Psoas muscle (tissue), 8 donors: Measurements from ENCODE around the gene TMEM170A. TPM values are rescaled to one million over a fixed set of nuclear protein-coding genes. Genes with fewer than 3 reads are reported as not detected.

ENCODE experiments used
- ATAC-seq, 4 donors: fragments of 200-7000 bp; cut with Tn5 transposase; one replicate each; pipeline ENCODE4 v1.9.1; 2020; ENCODE audit warnings: moderate library complexity in 3 of 4, mild to moderate bottlenecking in 2 of 4
- DNase-seq, 2 donors: peaks; one replicate each; pipeline ENCODE4 v3.0.0-alpha.2; 2020
- H3K27ac ChIP-seq: fragments of 200-600 bp; one replicate; pipeline ENCODE4 v1.8.0; 2022
- H3K27me3 ChIP-seq, 3 donors: fragments of 200-600 bp in 1 of 3; one replicate each; pipeline versions ENCODE4 v1.6.1 to v1.8.0; 2013 to 2022; ENCODE audit warnings: low read length in 2 of 3, mild to moderate bottlenecking in 2 of 3, moderate library complexity in 1 of 3; ENCODE audit not compliant: insufficient read depth in 3 of 3
- H3K36me3 ChIP-seq, 2 donors: fragments of 200-600 bp in 1 of 2; one replicate each; pipeline versions ENCODE4 v1.6.1 to v1.8.0; 2013 to 2022; ENCODE audit warnings: low read depth in 1 of 2, mild to moderate bottlenecking in 1 of 2, moderate library complexity in 1 of 2; ENCODE audit not compliant: insufficient read depth in 1 of 2
- H3K4me1 ChIP-seq: fragments of 200-600 bp; one replicate; pipeline ENCODE4 v1.8.0; 2022
- H3K4me3 ChIP-seq: fragments of 200-600 bp; one replicate; pipeline ENCODE4 v1.8.0; 2022; ENCODE audit warnings: mild to moderate bottlenecking
- H3K9me3 ChIP-seq: fragments of 200-600 bp; one replicate; pipeline ENCODE4 v1.8.0; 2022
- CTCF ChIP-seq: fragments of 200-600 bp; IDR thresholded peaks from one replicate; pipeline ENCODE4 v1.8.0; 2022; ENCODE audit warnings: antibody characterized with exemption
- WGBS, 3 donors: extraction: QIAGEN DNeasy Blood & Tissue Kit; methylation state at CpG; one replicate each; pipeline versions ENCODE4 v1.1.6 to v1.1.7; 2013; 5-methylcytosine and 5-hydroxymethylcytosine counted together
- intact Hi-C, 2 donors: fragments of 100-400 bp; cut with DNase I; formaldehyde crosslinking; loops; one replicate each; pipeline versions ENCODE4 v1.11.0 to v1.14.2; 2022
- polyA plus RNA-seq, 3 donors: library from polyadenylated mRNA; stranded (reverse); fragments of 200-250 nt; gene quantifications; one replicate each; pipeline ENCODE4 v1.2.3, GENCODE V29; 2013
- total RNA-seq, 4 donors: library from RNA; stranded (reverse); fragmentation: NEBNext Ultra II Directional in 2 of 4; extraction: Animal tissue kit (Norgen Biotek cat#: 25700) in 2 of 4; gene quantifications; one replicate each; pipeline versions ENCODE4 v1.2.1 to v1.2.4, GENCODE V29; 2021 to 2023
- donor health status: healthy with polysubstance abuse.
- donor health status: DM: no; HTN: no; CAD: no; lungs with moderate emphysema.
- donor health status: Bipolar disorder and iron deficiency.
- donor health status: healthy.
- donor health status: DM: yes; HTN: yes; CAD: no.
- donor health status: DM: no; HTN: no; CAD: no.
- donor health status: DM: no; HTN: no; CAD: no.
- donor health status: DM: yes; HTN: yes; CAD: no.

TMEM170A gene
- total and polyA plus RNA-seq, 7 donors: 3.1 to 9.5 (median 7.8) TPM

GRCh38 chr16:75402159-75402820, 62.2 kb downstream of the TMEM170A start:
- H3K9me3 ChIP-seq: no peaks in the 10 kb centered on the region
- H3K36me3 ChIP-seq: peaks cover 0 to 17% of the 10 kb centered on the region in 2 donors
- WGBS, 3 donors: 35 to 48% (median 42%) methylated on average over 2 of the region's 2 CpGs
- peak overlapping the region; percentile 48 for H3K27ac ChIP-seq
- ATAC-seq: peak; percentile 54 to 81 (median 67)
- no peak for DNase-seq
- H3K4me3 ChIP-seq: no peak overlapping the region
- H3K4me1 ChIP-seq: peaks cover 19% of the 10 kb centered on the region
- TF ChIP-seq CTCF: no peak
- no peaks in the 10 kb centered on the region for H3K27me3 ChIP-seq
- intact Hi-C loops: loop anchor here in 1 of 2 donors (5.0 kb wide), 1 partner anchor 205 kb away; no protein-coding TSS in a partner anchor

- intact Hi-C loops: loop anchor here in 1 of 2 donors (5.0 kb wide), 1 partner anchor 204 kb away; no protein-coding TSS in a partner anchor
- no peak for TF ChIP-seq CTCF
- peak in 2 of 4 donors; percentile 17 to 26 for ATAC-seq
Observed at GRCh38 chr16:75401691-75402090, 62.8 kb downstream of the TMEM170A start.

GRCh38 chr16:75398333-75398732, 66.2 kb downstream of the TMEM170A start:
- DNase-seq (no peak), ATAC-seq (no peak)
- no peaks in the 10 kb centered on the region for H3K9me3 ChIP-seq
- TF ChIP-seq CTCF: no peak
- no peak overlapping the region for H3K27ac ChIP-seq
- no peak overlapping the region for H3K4me3 ChIP-seq
- intact Hi-C loops: no loop called here
- H3K27me3 ChIP-seq: no peaks in the 10 kb centered on the region
- peaks cover 19% of the 10 kb centered on the region for H3K4me1 ChIP-seq
- peaks cover 2 to 16% of the 10 kb centered on the region in 2 donors for H3K36me3 ChIP-seq
- WGBS, 3 donors: 67 to 85% (median 72%) methylated on average over 1 of the region's 1 CpG

More at GRCh38 chr16:75401691-75402090, 62.8 kb downstream of the TMEM170A start:
- no peaks in the 10 kb centered on the region for H3K9me3 ChIP-seq
- H3K4me3 ChIP-seq: no peak overlapping the region
- H3K27ac ChIP-seq: peak overlapping the region; percentile 48
- H3K27me3 ChIP-seq: no peaks in the 10 kb centered on the region
- peaks cover 19% of the 10 kb centered on the region for H3K4me1 ChIP-seq
- H3K36me3 ChIP-seq: peaks cover 0 to 11% of the 10 kb centered on the region in 2 donors
- no peak for DNase-seq

- no peak for ATAC-seq
- Histone ChIP-seq H3K27ac (no peak overlapping the region), H3K9me3 (no peaks in the 10 kb centered on the region), H3K36me3 (peaks cover 9 to 48% of the 10 kb centered on the region in 2 donors), H3K27me3 (no peaks in the 10 kb centered on the region), H3K4me3 (no peak overlapping the region), H3K4me1 (no peaks in the 10 kb centered on the region)
- TF ChIP-seq CTCF: no peak
- intact Hi-C loops: no loop called here
- DNase-seq: no peak
- 86 to 95% (median 90%) methylated on average over 5 of the region's 5 CpGs for WGBS, 3 donors
Observed at GRCh38 chr16:75394941-75395340, 69.5 kb downstream of the TMEM170A start.

Other genes with a start within 250 kb of the TMEM170A start
- gene CTRB1, start 245.7 kb downstream of the TMEM170A start, total RNA-seq: 1 to 10 TPM in 2 of 4 donors, not detected in 2; 1.2 to 3.9 TPM
- 1 to 10 TPM in 1 of 3 donors, under 1 TPM in 2; 0.03 to 2.5 (median 0.25) TPM for gene CTRB1, start 245.7 kb downstream of the TMEM170A start, polyA plus RNA-seq
- gene BCAR1, start 213.1 kb downstream of the TMEM170A start, total RNA-seq: 100 to 1,000 TPM in 2 of 4 donors, 10 to 100 TPM in 2; 61.8 to 108 (median 90.1) TPM
- gene BCAR1, start 213.1 kb downstream of the TMEM170A start, polyA plus RNA-seq: 10 to 100 TPM; 66.3 to 90.7 (median 78.7) TPM
- gene CFDP1, start 31.2 kb downstream of the TMEM170A start, total RNA-seq: 10 to 100 TPM; 16.6 to 21.9 (median 19.6) TPM
- 10 to 100 TPM; 37.6 to 78.2 (median 39.2) TPM for gene CFDP1, start 31.2 kb downstream of the TMEM170A start, polyA plus RNA-seq
- under 1 TPM; 0.04 to 0.20 (median 0.15) TPM for gene CHST6, start 30.8 kb upstream of the TMEM170A start, total RNA-seq
- gene CHST6, start 30.8 kb upstream of the TMEM170A start, polyA plus RNA-seq: 1 to 10 TPM in 1 of 3 donors, under 1 TPM in 2; 0.01 to 5.8 (median 0.08) TPM
- under 1 TPM in 1 of 4 donors, not detected in 3; 0.27 TPM for gene CHST5, start 71.4 kb upstream of the TMEM170A start, total RNA-seq
- under 1 TPM in 2 of 3 donors, not detected in 1; 0.04 to 0.14 TPM for gene CHST5, start 71.4 kb upstream of the TMEM170A start, polyA plus RNA-seq
- 1 to 10 TPM; 1.8 to 2.6 (median 2.1) TPM for gene TMEM231, start 91.6 kb upstream of the TMEM170A start, total RNA-seq
- 1 to 10 TPM; 2.4 to 4.2 (median 2.7) TPM for gene TMEM231, start 91.6 kb upstream of the TMEM170A start, polyA plus RNA-seq
- 100 to 1,000 TPM; 107 to 180 (median 148) TPM for gene GABARAPL2, start 101.7 kb upstream of the TMEM170A start, total RNA-seq
- gene GABARAPL2, start 101.7 kb upstream of the TMEM170A start, polyA plus RNA-seq: 100 to 1,000 TPM; 116 to 215 (median 188) TPM
- gene ADAT1, start 158.6 kb upstream of the TMEM170A start, total RNA-seq: 10 to 100 TPM; 15.6 to 25.3 (median 20.3) TPM
- 10 to 100 TPM in 2 of 3 donors, 1 to 10 TPM in 1; 6.9 to 26.1 (median 14.7) TPM for gene ADAT1, start 158.6 kb upstream of the TMEM170A start, polyA plus RNA-seq
- 100 to 1,000 TPM; 162 to 185 (median 178) TPM for gene KARS1, start 183.0 kb upstream of the TMEM170A start, total RNA-seq
- 100 to 1,000 TPM; 172 to 232 (median 208) TPM for gene KARS1, start 183.0 kb upstream of the TMEM170A start, polyA plus RNA-seq
- 10 to 100 TPM; 48.0 to 59.0 (median 56.6) TPM for gene TERF2IP, start 183.1 kb upstream of the TMEM170A start, total RNA-seq
- 10 to 100 TPM; 29.8 to 56.5 (median 45.8) TPM for gene TERF2IP, start 183.1 kb upstream of the TMEM170A start, polyA plus RNA-seq
- gene CPHXL2, start 212.3 kb upstream of the TMEM170A start, total RNA-seq: not detected
- not detected for gene CPHXL2, start 212.3 kb upstream of the TMEM170A start, polyA plus RNA-seq
- not detected for gene DUXB, start 236.8 kb upstream of the TMEM170A start, total RNA-seq
- not detected for gene DUXB, start 236.8 kb upstream of the TMEM170A start, polyA plus RNA-seq